Prostate gland (tissue), 2 donors: ENCODE measurements around the gene ARFRP1. TPM values are rescaled to one million over a fixed set of nuclear protein-coding genes. Genes with fewer than 3 reads are reported as not detected.
A peak's percentile ranks its signal among the peaks of the same experiment; 100 is the strongest.
"Not testable (repeated sequence)": the region's sequence is repeated elsewhere in the genome, so short reads cannot be mapped to it uniquely, and the experiment has no call there.

Experiments
- DNase-seq: peaks from one replicate; pipeline ENCODE4 v3.0.0-alpha.2; 2019; ENCODE audit warnings: low spot score
- H3K27ac ChIP-seq, 2 donors: fragments of 200-600 bp; sonication (generic); 2 replicates each; pipeline ENCODE4 v1.5.1; 2017 to 2019
- H3K27me3 ChIP-seq: fragments of 200-600 bp; sonication (generic); replicated peaks from 2 replicates; pipeline ENCODE4 v1.5.1; 2019; ENCODE audit not compliant: insufficient read depth
- H3K36me3 ChIP-seq, 2 donors: fragments of 200-600 bp; sonication (generic); 1 replicate in 1 of 2; 2 replicates in 1 of 2; pipeline versions ENCODE4 v1.5.1 to v1.8.1; 2017 to 2019
- H3K4me1 ChIP-seq: fragments of 200-600 bp; sonication (generic); replicated peaks from 2 replicates; pipeline ENCODE4 v1.5.1; 2019
- H3K4me3 ChIP-seq, 2 donors: fragments of 200-600 bp; sonication (generic); 2 replicates each; pipeline ENCODE4 v1.5.1; 2017 to 2019
- H3K9me3 ChIP-seq: fragments of 200-600 bp; sonication (generic); 2 replicates; pipeline ENCODE4 v1.5.1; 2017
- POLR2A ChIP-seq: fragments of 450-650 bp; IDR thresholded peaks from one replicate; pipeline ENCODE4 v1.6.1; 2016; ENCODE audit warnings: antibody characterized with exemption, mild to moderate bottlenecking
- POLR2AphosphoS5 ChIP-seq: sonication (generic); formaldehyde crosslinking; IDR thresholded peaks from one replicate; pipeline ENCODE4 v1.6.1; 2017; ENCODE audit warnings: antibody characterized with exemption
- WGBS: methylation state at CpG from one replicate; pipeline ENCODE4 v1.1.5; 2018; 5-methylcytosine and 5-hydroxymethylcytosine counted together
- intact Hi-C: fragments of 100-400 bp; cut with DNase I; formaldehyde crosslinking; loops from one replicate; pipeline ENCODE4 v1.14.2; 2022
- total RNA-seq, 2 donors: library from RNA; depleted of rRNA; stranded (reverse); fragments of >200 nt; gene quantifications; one replicate each; pipeline ENCODE4 v1.1.0, GENCODE V29; 2016
- TF ChIP-seq, protein P1 (sequence below), 4 experiments: fragments of 200-600 bp in 2 of 4; fragments of 450-650 bp in 2 of 4; sonication (generic) in 2 of 4; IDR thresholded peaks; 1 replicate in 3 of 4; 2 replicates in 1 of 4; pipeline ENCODE4 v1.5.1; 2016 to 2019; ENCODE audit warnings: antibody characterized with exemption in 4 of 4, mild to moderate bottlenecking in 2 of 4, moderate library complexity in 2 of 4

Gene ARFRP1
- total RNA-seq, 2 donors from 2014 or later = 36.8 to 50.8 TPM

DNA sequence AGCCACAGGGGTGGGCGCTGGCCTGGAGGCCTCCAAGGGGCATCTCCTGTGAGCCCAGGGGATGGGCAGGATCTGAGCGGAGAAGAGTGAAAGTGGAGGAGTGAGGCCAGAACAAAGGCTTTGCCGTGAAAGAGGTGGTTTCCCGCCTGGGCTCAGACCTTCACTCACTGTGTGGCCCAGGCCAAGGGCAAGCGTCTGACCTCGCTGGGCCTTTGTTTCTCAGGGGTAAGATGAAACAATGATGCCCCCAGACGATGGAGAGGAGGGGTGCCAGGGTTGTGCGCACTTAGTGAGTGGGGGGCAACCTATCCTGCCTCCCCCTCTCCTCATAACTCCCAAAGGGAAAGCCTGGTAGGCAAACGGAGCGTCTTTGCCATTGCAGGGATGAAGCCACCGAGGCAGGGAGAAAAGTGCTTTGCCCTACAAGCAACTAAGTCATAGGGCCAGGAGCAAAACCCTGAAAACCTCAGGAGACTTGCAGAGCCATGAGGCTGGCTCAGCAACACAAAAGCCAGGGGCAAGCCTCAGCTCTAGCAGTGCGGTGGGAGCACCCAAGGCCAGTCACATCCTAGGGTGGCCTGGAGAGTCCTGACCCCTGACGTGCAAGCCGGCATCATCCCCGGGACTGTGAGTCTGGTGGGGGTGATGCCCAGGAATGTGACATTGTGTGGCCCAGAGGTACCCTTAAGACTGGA lies 53.7 kb downstream of the ARFRP1 start:
- Histone ChIP-seq H3K36me3 (no peaks in the 10 kb centered on the region), H3K4me3 (peak overlapping the region; percentile 45 to 57), H3K4me1 (peaks cover 5% of the 10 kb centered on the region), H3K27me3 (no peaks in the 10 kb centered on the region), H3K27ac (peak overlapping the region in 1 of 2 donors; percentile 53), H3K9me3 (no peaks in the 10 kb centered on the region)
- DNase-seq = no peak
- WGBS = 41% methylated on average over 15 of the region's 15 CpGs
- intact Hi-C loops = no loop called here
- TF ChIP-seq, protein P1, sequence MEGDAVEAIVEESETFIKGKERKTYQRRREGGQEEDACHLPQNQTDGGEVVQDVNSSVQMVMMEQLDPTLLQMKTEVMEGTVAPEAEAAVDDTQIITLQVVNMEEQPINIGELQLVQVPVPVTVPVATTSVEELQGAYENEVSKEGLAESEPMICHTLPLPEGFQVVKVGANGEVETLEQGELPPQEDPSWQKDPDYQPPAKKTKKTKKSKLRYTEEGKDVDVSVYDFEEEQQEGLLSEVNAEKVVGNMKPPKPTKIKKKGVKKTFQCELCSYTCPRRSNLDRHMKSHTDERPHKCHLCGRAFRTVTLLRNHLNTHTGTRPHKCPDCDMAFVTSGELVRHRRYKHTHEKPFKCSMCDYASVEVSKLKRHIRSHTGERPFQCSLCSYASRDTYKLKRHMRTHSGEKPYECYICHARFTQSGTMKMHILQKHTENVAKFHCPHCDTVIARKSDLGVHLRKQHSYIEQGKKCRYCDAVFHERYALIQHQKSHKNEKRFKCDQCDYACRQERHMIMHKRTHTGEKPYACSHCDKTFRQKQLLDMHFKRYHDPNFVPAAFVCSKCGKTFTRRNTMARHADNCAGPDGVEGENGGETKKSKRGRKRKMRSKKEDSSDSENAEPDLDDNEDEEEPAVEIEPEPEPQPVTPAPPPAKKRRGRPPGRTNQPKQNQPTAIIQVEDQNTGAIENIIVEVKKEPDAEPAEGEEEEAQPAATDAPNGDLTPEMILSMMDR (IDR thresholded peaks at IDR 0.05) = no peak
- no peak for TF ChIP-seq POLR2A
- no peak for TF ChIP-seq POLR2AphosphoS5

DNA sequence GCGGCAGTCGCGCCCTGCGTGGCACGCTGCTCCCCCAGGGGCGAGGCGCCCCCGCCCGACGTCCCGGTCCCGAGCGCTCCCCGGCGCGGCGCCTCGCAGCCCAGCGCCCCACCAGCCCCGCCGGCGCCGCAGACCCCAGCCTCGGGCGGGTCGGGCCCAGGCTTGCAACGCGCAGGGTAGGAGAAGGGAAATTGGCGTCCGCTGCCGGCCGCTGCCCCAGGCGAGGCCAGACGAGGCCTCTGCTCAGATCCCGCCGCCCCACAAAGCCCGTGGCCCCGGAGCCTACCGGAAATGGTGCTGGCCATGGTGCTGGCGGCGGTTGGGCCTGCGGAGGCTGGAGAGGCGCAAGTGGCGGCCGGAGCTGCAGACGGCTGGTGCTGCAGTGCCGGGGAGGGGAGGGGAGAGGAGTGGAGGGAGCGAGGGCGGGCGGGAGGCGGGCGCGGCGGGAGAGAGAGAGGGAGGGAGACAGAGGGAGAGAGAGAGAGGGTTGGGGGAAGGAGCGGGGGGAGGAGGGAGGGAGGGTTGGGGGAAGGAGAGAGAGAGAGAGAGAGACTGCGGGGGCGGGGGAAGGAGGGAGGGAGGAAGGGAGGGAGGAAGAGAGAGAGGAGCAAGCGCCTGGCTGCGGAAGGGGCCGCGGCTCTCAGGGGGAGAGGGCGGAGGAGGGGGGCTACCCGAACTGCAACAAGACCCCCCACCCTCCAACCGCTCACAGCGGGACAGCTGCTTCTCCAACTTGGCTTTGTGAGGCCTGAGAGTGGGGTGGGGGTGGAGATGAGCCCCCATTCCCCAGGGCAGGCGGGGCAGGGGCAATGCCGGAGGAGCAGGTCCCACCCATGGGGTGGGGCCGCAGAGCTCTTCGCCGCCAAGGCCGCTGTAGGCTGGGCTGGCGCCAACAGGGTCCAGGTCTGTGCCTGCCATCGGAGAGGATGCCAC lies 54.5 kb downstream of the ARFRP1 start, which contains the start of gene STMN3:
TSS of gene STMN3 (minus strand) at position 384 of the 933 bp plus-strand sequence. CDS start at position 305, 79 bp downstream.
- Histone ChIP-seq H3K36me3 (no peaks in the 10 kb centered on the region), H3K27me3 (no peaks in the 10 kb centered on the region), H3K4me1 (peaks cover 3% of the 10 kb centered on the region), H3K27ac (peak within 1 kb of the TSS; percentile 9 to 53), H3K4me3 (peak within 1 kb of the TSS; percentile 45 to 57), H3K9me3 (no peaks in the 10 kb centered on the region)
- peak; percentile 80 for DNase-seq
- TF ChIP-seq POLR2AphosphoS5 = peak; percentile 51
- TF ChIP-seq, protein P1 (IDR thresholded peaks at IDR 0.05) = no peak
- WGBS = 1% methylated on average over 37 of the region's 73 CpGs
- intact Hi-C loops = no loop called here

DNA sequence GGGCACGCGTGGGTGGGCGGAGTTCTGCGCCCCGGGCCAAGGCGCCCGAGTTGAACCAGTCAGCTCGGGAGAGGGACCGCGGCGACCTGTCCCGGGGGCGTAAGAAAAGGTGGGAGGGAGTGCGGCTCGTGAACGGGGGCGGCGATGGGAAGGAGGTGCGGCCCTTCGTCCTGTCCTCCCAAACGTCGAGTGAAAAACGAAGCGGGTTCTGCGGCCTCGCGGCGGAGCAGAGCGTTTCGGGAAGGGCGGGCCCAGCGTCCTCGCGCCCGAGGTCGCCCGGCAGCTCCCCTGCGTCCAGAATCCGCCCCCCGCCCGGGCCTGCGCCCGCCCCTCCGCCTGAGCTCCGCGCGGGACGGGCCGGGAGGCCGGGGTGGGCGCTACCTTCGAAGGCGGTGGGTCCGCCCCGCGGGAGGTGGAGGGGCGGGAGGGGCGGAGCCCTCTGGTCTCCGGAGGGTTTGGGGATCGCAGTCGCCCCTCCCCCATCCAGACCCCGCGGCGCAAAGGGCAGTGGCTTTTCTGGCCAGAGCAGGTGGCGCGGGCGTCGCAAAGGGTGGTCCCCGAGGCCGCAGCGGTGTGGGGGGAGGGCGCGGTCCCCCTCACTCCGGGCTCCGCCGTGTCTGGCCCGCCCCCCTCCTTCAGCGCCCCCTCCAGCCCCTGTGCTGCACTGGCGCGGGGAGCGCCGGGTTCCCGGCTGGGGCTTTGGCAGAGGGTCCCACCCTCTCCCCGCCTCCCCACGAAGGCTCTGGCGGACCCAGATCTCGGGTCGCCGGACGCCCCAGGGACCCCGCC lies 55.4 kb downstream of the ARFRP1 start:
- no peak for DNase-seq
- Histone ChIP-seq H3K4me1 (peaks cover 3% of the 10 kb centered on the region), H3K4me3 (peak overlapping the region; percentile 45 to 57), H3K27me3 (no peaks in the 10 kb centered on the region), H3K36me3 (no peaks in the 10 kb centered on the region), H3K27ac (no peak overlapping the region), H3K9me3 (no peaks in the 10 kb centered on the region)
- under 1% methylated on average over 55 of the region's 91 CpGs for WGBS
- no peak for TF ChIP-seq POLR2AphosphoS5
- TF ChIP-seq, protein P1 (IDR thresholded peaks at IDR 0.05) = no peak
- no peak for TF ChIP-seq POLR2A
- intact Hi-C loops = no loop called here

DNA sequence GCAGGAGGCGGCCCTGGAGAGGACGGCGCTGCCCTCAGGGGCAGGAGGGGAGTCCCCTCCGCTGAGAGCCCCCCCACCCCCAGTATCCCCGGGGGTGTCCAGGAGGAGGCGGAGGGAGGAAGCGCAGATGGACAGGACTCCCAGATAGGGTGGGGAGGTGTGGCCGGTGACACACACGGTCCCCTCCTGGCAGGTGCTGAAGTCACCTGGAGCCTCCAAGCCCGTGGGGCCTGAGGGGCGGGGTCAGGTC lies 55.9 kb downstream of the ARFRP1 start:
- Histone ChIP-seq H3K36me3 (no peaks in the 10 kb centered on the region), H3K4me3 (peak overlapping the region; percentile 45 to 57), H3K27me3 (no peaks in the 10 kb centered on the region), H3K9me3 (no peaks in the 10 kb centered on the region), H3K4me1 (peaks cover 3% of the 10 kb centered on the region), H3K27ac (no peak overlapping the region)
- TF ChIP-seq, protein P1 (IDR thresholded peaks at IDR 0.05) = no peak
- TF ChIP-seq POLR2AphosphoS5 (no peak), POLR2A (no peak)
- intact Hi-C loops = no loop called here
- DNase-seq = no peak
- WGBS = 17% methylated on average over 11 of the region's 11 CpGs

DNA sequence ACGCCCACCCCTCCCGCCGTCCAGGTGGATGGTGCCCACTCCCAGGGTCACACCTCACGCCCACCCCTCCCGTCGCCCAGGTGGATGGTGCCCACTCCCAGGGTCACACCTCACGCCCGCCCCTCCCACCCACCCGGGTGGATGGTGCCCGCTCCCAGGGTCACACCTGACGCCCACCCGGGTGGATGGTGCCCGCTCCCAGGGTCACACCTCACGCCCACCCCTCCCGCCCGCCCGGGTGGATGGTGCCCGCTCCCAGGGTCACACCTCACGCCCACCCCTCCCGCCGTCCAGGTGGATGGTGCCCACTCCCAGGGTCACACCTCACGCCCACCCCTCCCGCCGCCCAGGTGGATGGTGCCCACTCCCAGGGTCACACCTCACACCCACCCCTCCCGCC lies 57.3 kb downstream of the ARFRP1 start:
- WGBS = 88% methylated on average over 8 of the region's 25 CpGs
- H3K4me1 ChIP-seq, H3K9me3 ChIP-seq, DNase-seq, intact Hi-C loops, H3K36me3 ChIP-seq, H3K27ac ChIP-seq, H3K27me3 ChIP-seq, H3K4me3 ChIP-seq: not testable (repeated sequence)
